ENCODE results near the gene MCC.

The MCC gene

GRCh38 chr5:113225259-113225658 is 263.0 kb downstream of the MCC start:
- DNase-seq (ENCODE audit: low spot score) = no peak

- no peak for DNase-seq (ENCODE audit: low spot score)
These were observed 263.6 kb downstream of the MCC start for GRCh38 chr5:113224605-113225065.

GRCh38 chr5:113223831-113224604 is 264.2 kb downstream of the MCC start:
- DNase-seq (ENCODE audit: low spot score) = no peak

GRCh38 chr5:113223315-113223714 is 264.9 kb downstream of the MCC start:
- no peak for DNase-seq (ENCODE audit: low spot score)

GRCh38 chr5:113221294-113222176 is 266.7 kb downstream of the MCC start:
- no peak for DNase-seq (ENCODE audit: low spot score)

- DNase-seq (ENCODE audit: low spot score) = no peak
These were observed 268.6 kb downstream of the MCC start for GRCh38 chr5:113219695-113220094.

- no peak for DNase-seq (ENCODE audit: low spot score)
These were observed 269.2 kb downstream of the MCC start for GRCh38 chr5:113218906-113219517.

GRCh38 chr5:113218200-113218599 is 270.1 kb downstream of the MCC start:
- peak; percentile 44 for DNase-seq (ENCODE audit: low spot score)

GRCh38 chr5:113217619-113218184 is 270.6 kb downstream of the MCC start:
- peak; percentile 92 for DNase-seq (ENCODE audit: low spot score)

- no peak for DNase-seq (ENCODE audit: low spot score)
These were observed 271.7 kb downstream of the MCC start for GRCh38 chr5:113216545-113216944.

- no peak for DNase-seq (ENCODE audit: low spot score)
These were observed 272.7 kb downstream of the MCC start for GRCh38 chr5:113215401-113216060.

- DNase-seq (ENCODE audit: low spot score) = no peak
These were observed 273.5 kb downstream of the MCC start for GRCh38 chr5:113214606-113215323.

GRCh38 chr5:113213551-113214425 is 274.5 kb downstream of the MCC start:
- no peak for DNase-seq (ENCODE audit: low spot score)

GRCh38 chr5:113212244-113212920 is 275.9 kb downstream of the MCC start:
- DNase-seq (ENCODE audit: low spot score) = no peak

GRCh38 chr5:113209498-113209897 is 278.8 kb downstream of the MCC start:
- no peak for DNase-seq (ENCODE audit: low spot score)

- DNase-seq (ENCODE audit: low spot score) = no peak
These were observed 282.4 kb downstream of the MCC start for GRCh38 chr5:113205807-113206206.

GRCh38 chr5:113205323-113205722 is 282.9 kb downstream of the MCC start:
- no peak for DNase-seq (ENCODE audit: low spot score)

- DNase-seq (ENCODE audit: low spot score) = peak; percentile 68
These were observed 283.6 kb downstream of the MCC start for GRCh38 chr5:113204525-113205161.
